SH-SY5Y (cell line): ENCODE data around the gene NDUFA8.

Experiments
- GATA2 ChIP-seq: IDR thresholded peaks from 2 replicates; pipeline ENCODE4 v1.6.1; 2011; ENCODE audit warnings: mild to moderate bottlenecking, low read depth, low read length
- GATA3 ChIP-seq: IDR thresholded peaks from 2 replicates; pipeline ENCODE4 v1.6.1; 2011; ENCODE audit warnings: low read depth, mild to moderate bottlenecking, low read length, moderate library complexity

Gene NDUFA8

DNA sequence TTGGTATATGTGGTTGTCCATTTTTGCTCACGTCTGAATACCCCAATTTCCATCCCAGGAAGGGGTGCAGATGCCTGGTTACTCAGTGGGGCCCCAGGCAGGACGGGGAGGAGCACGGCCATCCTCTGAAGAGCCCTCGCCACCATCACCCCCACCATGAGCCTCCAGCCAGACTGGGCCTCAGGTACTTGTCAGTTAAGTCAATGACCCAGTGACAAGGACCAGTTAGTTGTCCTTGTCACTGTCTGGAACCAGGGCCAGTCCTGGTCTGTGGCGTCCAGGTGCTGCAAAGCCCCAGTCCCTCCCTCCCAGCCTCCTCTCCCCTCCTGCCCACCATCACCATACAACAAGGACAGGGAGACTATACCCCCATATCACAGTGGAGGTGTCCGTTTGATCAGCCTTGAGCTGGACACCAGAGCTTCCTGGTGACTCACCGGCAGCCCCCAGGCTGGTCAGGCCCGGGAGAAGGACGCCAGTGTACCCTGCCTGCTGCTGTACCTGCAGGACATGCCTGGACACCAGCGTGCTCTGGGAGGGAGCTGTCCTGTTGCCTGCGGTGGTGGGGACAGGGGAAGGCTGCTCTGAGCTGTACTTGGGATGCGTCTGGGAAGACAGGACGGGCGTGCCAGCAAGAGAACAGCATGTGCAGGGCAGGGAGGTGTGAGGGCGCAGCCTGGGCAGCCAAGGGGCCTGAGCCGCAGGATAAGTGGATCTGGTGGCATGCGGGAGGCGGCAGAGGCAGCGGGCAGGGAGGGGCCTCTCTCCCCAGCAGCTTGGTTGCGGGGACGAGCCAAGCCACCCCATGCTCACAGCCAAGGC lies 33.9 kb downstream of the NDUFA8 start:
- TF ChIP-seq GATA3 = no peak
- TF ChIP-seq GATA2 = no peak

DNA sequence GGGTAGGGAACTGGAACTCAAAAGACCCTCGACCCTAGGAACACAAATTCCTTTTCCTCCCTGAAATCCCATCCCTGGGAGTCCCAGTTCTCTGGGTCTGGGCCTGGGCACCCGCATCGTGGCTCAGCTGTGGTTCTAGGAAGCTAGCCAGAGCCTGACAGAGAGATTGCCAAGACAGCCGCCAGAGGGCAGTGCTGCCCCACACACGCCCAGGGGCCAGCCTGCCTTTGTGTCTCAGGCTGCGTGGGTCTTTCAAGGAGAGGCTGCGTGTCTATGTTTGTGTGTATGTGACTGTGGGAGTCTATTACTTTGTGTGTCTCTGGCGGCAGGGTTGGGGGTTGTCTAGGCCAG lies 34.4 kb downstream of the NDUFA8 start:
- no peak for TF ChIP-seq GATA3

DNA sequence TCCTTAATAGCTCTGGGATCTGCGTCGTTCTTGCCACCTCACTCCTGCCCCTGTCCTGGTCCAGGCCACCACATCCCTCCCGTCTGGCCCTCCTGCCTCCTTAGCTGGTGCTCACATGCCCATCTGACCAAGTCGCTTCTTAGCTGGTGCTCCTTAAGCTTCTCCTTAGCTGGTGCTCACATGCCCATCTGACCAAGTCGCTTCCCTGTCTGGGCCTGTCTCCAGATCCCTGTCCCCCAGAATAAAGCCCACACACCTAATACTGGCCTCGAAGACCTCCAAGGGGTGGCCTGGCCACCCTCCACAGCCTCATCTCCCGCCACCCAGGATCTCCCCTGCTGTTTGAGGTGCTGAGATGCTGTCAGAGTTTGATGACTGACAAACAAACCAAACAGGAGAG lies 35.1 kb downstream of the NDUFA8 start:
- no peak for TF ChIP-seq GATA2
- no peak for TF ChIP-seq GATA3

DNA sequence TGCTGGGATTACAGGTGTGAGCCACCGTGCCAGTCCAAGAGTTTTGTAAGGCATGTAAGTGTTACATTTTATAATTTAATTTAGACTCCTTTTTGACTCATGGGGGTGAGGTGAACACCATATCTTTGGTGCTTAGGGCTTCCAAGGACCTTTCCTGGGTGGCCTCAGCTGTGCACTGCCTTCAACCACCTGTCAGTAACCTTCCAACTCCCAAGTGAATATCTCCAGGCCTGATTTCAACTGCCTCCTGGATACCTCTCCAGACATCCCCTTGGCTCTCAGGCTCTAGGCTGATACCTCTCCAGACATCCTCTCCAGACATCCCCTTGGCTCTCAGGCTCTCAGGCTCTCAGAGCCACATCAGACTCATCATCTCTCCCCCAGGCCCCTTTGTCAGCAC lies 35.5 kb downstream of the NDUFA8 start:
- TF ChIP-seq GATA3 = no peak
- TF ChIP-seq GATA2 = no peak

DNA sequence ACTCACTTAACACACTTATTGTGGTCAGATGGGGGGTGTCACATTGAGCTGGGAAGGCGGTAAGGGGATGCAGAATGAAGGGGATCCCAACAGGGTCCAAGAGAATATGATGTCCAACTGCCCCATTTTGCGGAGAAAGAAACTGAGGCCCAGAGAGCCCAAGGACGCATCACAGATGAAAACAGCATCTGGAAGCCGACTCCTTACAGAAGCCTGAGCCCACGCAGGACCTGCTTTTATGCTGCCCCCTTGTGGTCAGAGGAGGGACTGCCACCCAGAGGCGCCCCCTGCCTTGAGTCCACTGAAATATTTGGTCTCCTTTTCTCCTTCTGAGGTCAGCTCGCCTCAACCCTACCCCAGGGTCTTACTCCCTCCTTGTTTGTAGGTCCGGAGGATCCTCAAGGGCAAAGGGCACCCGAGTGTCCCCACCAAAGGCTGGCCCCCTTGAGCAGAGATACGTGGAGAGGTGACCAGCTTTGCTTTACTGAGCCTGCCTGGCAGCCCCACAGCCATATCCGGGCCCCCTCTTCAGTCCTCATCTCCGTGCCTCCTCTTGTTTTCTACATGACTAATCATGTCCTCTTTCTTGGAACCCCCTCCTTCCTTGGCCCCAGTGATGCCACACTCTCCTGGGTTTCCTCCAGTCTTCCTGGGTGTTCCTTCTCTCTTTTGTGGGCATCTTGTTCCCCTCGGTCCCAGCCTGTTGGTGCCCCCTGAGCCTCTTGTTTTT lies 36.5 kb downstream of the NDUFA8 start:
- no peak for TF ChIP-seq GATA2
- no peak for TF ChIP-seq GATA3

DNA sequence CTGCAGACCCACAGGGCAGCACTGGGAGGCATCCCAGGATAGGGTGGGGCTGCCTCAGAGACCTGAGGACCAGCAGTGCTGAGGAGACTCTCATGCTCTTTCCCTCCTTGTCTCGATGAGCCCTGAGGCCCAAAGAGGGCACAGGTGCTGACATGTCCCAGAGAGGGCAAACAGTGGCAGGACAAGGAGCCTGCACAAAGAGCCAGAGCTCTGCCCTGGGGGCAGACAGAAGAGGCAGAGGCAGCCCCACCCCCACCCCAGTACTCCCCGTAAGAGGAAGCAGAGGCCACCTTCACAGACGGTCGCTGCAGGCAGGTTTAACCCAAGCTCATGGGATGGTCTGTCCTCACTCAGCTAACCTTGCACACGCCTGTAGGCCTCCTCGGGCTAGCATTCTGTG lies 37.1 kb downstream of the NDUFA8 start:
- TF ChIP-seq GATA3 (no peak), GATA2 (no peak)

DNA sequence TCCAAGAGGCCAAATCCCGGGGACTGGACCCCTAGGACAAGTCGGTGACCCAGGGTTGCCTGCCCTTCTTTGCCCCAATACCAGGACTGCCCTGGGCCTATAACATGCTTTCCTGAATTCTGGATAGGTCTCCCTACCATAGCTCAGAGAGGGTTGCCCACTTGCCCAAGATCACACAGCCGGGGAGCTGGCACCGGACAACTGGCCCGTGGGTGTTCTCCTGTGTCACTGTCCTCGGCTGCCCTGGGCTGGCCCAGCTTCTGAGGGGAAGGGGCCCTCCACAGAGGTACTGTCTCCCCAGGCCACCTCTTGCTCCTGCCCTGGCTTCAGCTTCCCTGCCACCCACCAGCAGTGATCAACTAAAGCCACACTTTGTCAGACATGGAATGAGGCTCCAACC lies 37.6 kb downstream of the NDUFA8 start:
- TF ChIP-seq GATA2 (no peak), GATA3 (no peak)

DNA sequence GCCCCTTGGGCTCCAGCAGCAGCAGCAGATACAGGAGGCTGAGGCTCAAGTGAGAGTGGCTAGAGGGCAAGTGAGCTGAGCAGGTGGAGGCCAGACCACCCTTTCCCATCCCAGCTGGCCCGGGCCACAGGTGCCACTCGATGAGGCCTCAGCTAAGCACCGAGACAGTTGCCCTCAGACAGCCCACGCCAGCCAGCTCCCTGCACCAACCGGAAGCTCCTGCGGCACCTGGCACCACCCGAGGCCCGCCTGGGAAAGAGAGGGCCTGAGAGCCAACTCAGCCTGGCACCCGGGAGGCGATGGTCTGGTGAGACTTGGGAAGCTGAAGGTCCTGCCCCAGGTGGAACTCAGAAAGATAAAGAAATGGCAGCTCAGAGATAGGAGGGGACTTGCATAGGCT lies 38.2 kb downstream of the NDUFA8 start:
- TF ChIP-seq GATA2 = no peak
- TF ChIP-seq GATA3 = no peak

DNA sequence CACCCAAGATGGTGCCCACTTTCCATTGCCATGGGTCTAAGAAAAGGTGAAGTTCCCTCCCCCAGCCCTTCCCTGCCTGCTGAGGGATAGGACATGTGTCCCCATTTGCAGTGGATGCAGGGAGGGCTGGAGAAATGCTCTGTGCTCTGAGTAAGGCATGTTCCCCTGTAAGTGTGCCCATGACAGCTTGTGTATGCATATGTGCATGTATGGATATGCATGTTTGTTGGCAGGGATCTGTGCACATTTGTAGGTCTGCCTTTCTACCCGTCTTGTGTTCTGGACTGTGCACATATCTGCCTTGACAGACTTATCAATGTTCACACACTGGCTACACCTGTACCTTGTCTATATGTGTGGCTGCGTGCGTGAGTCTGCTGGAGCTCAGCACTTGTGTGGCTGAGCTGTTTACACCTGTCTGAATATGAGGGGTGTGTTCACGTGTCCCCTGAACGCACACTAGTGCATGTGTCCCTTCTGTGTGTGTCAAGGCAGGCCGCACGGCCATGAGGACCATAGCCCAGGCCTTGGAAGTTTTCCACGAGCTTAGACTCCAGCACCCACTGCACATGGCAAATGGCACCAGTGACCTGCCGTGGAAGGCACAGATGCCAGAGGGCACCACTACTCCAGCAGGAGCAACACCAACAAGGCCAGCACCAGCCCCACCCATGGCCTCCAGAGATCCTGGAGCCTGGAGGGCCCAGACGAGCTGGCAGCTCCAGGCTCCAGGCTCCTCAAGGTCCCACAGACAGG lies 39.1 kb downstream of the NDUFA8 start:
- TF ChIP-seq GATA2 = no peak
- TF ChIP-seq GATA3 = no peak

DNA sequence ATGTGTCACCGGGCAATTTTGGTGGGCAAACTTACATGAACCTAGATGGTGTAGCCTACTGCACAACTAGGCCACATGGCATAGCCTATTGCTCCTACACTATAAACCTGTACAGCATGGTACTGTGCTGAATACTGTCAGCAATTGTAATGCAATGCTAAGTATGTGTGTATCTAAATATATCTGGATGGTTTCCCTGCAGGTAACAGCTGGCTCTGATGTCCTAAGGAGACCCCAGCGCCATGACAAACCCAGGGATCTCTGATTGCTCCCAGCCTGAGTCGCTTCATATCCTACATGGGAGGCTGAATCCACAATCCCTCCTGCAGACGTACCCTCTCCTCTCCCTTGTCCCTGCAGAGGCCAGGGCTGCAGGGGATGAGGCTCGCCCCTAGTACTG lies 39.9 kb downstream of the NDUFA8 start:
- TF ChIP-seq GATA3 (no peak), GATA2 (no peak)

DNA sequence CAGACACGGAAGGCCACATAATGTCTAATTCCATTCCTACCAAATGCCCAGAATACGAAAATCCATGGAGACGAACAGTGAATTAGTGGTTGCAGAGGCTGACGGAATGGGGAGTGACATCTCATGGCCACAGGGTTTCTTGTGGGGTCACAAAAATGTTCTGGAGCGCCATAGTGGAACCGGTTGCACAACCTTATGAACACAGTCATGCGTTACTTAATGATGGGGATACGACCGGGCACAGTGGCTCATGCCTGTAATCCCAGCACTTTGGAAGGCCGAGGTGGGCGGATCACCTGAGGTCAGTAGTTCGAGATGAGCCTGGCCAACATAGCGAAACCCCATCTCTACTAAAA lies 40.4 kb downstream of the NDUFA8 start:
- TF ChIP-seq GATA3 = no peak
- no peak for TF ChIP-seq GATA2

DNA sequence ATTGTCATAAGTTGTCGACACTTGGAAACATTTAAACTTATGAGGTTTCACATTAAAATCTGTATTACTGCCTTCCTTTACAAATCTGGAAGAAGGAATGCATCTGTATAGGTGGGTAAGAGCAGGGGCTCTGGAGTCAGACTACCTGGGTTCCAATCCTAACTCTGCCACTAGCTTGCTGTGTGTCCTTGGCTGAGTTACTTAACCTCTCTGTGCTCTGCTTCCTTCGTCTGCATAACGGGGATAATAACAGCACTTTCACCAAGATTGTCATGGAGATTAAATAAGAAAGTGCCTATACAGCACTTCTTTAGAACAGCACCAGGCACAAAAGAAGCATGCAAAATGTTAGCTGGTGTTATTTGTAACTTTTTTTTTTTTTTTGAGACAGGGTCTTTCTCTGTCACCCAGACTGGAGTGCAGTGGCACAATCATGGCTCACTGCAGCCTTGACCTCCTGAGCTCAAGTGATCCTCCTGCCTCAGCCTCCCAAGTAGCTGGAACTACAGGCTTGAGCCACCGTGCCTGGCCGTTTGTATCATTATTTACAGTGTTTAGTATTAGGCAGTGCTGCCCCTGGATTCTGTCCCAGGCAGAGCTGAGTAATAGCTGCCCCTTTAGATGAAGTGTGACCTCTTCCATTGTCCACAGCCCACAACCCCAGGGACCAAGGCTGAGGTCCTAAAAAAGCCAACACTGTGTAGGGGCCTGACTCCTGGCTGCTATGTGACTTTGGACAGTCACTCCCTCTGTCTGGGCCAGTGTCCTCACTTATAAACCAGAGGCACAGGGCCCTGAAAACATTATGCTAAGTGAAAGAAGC lies 41.0 kb downstream of the NDUFA8 start:
- TF ChIP-seq GATA2 (no peak), GATA3 (no peak)

DNA sequence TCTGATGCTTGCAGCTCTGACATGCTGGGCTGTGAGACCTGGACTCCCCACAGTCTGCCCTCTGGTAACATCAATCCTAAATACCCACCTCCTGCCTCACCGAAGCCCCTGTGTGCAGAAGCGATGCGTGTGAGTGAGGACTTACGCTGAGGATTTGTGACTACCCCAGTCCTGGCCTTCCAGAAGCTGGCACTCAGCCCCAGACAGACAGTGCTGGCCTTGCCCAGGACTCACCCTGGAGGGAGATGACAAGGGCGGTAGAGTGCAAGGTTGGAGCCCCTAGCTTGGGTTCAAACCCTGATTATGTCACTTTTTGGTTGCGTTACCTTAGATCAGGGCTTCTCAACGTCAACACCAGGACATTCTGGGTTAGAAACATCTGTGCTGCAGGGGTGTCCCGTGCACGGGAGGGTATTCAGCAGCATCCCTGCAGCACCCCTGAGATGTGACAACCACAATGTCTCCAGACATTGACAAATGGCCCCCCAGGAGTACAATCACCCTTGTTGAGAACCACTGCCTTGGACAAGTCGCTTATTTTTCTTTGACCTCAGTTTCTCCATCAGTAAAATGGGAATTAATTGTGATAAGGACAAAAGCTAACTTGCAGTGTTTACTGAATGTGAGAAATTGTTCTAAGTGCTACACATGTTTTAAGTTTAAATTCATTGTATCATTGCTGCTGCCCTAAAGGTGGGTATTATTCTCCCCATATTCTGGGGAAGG lies 43.0 kb downstream of the NDUFA8 start:
- TF ChIP-seq GATA3 (no peak), GATA2 (no peak)
